ENCODE measurements around the gene LHX3.

- TF ChIP-seq CTCF (IDR thresholded peaks at IDR 0.05): no peak
- no peak for TF ChIP-seq POLR2A (IDR thresholded peaks at IDR 0.05)
These were observed 31.2 kb downstream of the LHX3 start for GRCh38 chr9:136173648-136174290.

Measured in uterus (tissue), 2 donors.